ENCODE measurements around the gene LDAF1.
A peak's percentile ranks its signal among the peaks of the same experiment; 100 is the strongest.
"Not testable (repeated sequence)": the region's sequence is repeated elsewhere in the genome, so short reads cannot be mapped to it uniquely, and the experiment has no call there.

LDAF1 gene

DNA sequence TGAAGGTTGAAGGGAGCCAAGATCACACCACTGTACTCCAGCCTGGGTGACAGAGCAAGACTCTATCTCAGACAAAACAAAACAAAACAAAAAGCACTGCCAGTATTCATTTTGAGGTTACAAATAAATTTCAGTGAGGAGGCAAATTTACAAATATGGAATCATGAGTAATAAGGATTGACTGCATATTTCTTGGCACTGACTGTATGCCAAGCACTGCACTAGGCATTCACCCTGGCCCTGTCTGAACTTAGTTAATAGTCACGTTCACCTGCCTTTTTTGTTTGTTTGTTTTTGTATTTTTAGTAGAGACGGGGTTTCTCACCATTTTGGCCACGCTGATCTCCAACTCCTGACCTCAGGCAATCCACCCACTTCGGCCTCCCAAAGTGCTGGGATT lies 5.1 kb downstream of the LDAF1 start:
- DNase-seq: no peak

GRCh38 chr16:21164521-21165168 lies 6.2 kb downstream of the LDAF1 start:
- DNase-seq: no peak

DNA sequence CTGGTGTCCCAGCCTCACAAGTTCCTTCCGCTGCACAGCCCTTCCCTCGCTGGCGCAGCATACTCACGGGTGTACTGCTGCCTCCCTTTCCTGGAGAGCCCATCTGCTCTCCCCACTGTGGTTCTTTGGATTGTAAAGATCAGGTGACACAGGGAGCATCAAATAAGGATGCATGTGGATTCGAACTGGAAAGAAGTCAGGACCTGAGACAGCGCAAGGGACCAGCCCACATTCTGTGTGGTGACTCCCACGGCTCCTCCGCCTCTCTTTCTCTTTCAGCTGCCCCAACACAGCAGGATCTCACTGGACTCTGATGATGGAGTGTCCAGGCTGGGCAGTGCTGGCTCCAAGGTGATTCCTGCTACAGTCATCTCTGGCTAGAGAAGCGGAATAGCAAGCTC lies 8.1 kb downstream of the LDAF1 start:
- DNase-seq: no peak

GRCh38 chr16:21167360-21167759 lies 8.9 kb downstream of the LDAF1 start:
- DNase-seq: no peak

DNA sequence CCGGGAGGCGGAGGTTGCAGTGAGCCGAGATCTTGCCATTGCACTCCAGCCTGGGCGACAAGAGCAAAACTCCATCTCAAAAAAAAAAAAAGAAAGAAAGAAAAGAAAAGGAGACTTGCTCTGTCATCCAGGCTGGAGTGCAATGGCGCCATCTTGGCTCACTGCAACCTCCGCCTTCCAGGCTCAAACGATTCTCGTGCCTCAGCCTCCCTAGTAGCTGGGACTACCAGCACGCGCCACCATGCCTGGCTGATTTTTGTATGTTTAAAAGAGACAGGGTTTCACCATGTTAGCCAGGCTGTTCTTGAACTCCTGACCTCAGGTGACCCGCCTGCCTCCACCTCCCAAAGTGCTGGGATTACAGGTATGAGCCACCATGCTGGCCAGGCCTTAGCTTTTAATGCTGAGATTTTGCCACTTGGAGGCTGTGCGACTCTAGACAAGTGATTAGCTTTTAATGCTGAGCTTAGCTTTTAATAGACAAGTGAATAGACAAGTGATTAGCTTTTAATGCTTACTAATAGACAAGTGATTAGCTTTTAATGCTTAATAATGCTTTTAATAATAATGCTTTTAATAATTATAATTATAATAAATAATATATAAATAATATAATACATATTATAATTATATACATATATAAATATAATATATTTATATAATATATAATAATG lies 9.6 kb downstream of the LDAF1 start:
- DNase-seq: no peak

DNA sequence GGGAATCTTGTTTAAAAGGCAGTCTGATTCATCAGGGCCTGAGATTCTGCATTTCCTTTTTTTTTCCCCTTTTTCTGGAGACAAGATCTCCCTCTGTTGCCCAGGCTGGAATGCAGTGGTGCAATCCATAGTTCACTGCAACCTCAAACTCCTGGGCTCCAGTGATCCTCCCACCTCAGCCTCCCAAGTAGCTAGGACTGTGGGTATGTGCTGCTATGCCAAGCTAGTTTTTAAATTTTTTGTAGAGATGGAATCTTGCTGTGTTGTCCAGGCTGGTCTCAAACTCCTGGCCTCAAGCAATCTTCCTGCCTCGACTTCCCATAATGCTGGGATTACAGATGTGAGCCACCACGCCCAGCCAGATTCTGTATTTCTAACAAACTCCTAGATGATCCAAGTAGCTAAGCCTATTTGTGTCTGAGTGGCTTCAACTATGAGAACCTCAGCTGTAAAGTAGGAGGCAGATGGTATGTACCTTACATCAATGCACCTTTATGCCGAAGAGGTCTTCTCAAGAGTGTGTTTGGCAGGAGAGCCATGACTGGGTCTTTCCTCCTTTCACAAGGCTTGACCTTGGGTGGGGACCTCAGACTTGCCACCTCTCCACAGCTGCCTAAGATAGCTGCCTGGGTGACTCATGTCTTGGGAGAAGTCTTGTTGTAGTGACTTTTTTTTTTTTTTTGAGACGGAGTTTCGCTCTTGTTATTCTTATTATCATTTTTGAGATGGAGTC lies 10.9 kb downstream of the LDAF1 start:
- no peak for DNase-seq

- DNase-seq: not testable (repeated sequence)
Measured at GRCh38 chr16:21170116-21170515, 11.6 kb downstream of the LDAF1 start.

DNA sequence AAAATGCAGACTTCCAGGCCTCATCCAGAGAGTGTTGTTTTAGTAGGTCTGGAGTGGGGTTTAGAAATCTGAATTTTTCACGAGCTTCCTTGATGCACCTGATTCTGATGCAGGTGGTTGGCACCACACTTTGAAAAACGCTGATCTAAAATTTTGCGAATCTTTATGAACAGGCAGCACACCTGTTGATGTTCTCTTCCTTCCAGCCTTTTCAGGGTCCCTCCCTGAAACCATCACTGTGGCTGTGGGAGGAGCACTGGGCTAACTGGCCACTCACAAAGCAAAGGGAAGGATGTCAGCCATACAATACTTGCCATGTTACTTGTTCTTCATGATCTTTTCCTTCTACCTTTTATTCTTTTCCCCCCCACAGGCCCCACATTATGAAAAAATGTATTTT lies 14.2 kb downstream of the LDAF1 start:
- DNase-seq: no peak

- no peak for DNase-seq
Measured at GRCh38 chr16:21175397-21175796, 16.9 kb downstream of the LDAF1 start.

GRCh38 chr16:21179126-21179982 lies 20.9 kb downstream of the LDAF1 start:
- DNase-seq: no peak

- DNase-seq: no peak
Measured at GRCh38 chr16:21179983-21180365, 21.5 kb downstream of the LDAF1 start.

- no peak for DNase-seq
Measured at GRCh38 chr16:21183995-21184394, 25.5 kb downstream of the LDAF1 start.

- no peak for DNase-seq
Measured at GRCh38 chr16:21184834-21185233, 26.4 kb downstream of the LDAF1 start.

- DNase-seq: no peak
Measured at GRCh38 chr16:21185659-21186325, 27.3 kb downstream of the LDAF1 start.

DNA sequence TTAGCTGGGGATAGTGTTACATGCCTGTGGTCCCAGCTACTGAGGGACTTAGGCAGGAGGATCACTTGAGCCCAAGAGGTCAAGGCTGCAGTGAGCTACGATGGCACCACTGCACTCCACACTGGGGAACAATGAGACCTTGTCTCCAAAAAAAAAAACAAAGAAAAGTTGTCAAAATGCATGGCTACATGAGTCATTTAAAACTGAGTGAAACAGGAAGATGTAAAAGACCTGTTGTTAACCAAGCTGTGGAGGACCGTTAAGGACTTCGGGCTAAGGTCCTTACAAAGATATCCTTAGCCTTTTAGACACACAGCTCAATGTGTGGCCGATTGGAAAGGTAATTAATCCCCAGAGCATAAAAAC lies 27.8 kb downstream of the LDAF1 start:
- DNase-seq: no peak

- no peak for DNase-seq
Measured at GRCh38 chr16:21189311-21189710, 30.8 kb downstream of the LDAF1 start.

DNA sequence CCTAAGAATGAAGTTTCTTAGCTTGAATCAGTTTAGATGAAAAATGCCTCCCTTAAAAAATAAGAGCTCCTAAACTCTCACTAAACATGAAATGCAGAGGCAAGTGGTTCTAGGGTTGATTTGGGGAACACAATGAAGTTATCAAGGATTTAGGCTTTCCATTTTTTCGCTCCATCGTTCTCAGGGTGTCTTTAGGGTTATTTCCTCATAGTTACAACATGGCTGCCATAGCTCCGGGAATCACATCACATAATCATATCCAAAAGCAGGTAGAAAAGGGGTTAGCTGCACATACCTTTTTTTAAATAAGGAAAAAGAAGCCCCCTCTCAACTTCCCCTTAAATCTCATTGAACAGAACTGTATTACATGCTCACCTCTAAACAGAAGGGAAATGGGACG lies 31.5 kb downstream of the LDAF1 start:
- no peak for DNase-seq

- no peak for DNase-seq
Measured at GRCh38 chr16:21190599-21190998, 32.1 kb downstream of the LDAF1 start.

- no peak for DNase-seq
Measured at GRCh38 chr16:21192991-21193390, 34.5 kb downstream of the LDAF1 start.

DNA sequence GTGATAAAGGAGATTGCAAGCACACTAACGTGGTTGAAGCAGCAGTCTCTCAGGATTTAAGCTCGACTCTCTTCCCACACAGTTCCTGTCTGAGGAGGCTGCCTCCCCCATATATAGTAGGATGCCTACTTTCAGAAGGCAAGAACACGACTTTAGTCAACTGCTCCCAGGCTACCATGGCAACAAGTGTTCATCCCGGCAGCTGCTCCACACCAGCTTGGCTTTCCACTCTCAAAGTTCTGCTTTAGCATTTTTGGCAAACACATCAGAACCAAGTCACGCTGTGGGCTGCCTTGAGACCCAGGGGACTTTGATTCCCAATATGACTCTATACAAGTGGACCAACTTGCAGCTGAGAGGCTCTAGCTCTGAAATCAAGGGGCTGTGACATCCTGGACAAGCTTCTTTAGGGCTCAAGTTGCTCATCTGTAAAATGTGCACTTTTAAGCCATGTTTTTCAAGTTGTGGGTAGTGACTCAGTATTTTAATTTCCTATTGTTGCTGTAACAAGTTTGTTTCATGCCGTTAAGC lies 36.4 kb downstream of the LDAF1 start:
- no peak for DNase-seq

DNA sequence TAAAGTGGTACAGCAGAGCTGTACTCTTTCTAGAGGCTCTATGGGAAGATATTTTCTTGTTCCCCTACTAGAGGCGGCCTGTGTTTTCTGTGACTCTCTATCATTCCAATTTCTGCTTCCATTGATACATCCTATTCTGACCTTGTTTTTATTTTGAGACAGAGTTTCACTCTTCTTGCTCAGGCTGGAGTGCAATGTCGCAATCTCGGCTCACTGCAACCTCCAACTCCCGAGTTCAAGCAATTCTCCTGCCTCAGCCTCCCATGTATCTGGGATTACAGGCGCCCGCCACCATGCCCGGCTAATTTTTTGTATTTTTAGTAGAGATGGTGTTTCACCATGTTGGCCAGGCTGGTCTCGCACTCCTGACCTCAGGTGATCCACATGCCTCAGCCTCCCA lies 36.9 kb downstream of the LDAF1 start:
- not testable (repeated sequence) for DNase-seq

GRCh38 chr16:21197112-21197511 lies 38.6 kb downstream of the LDAF1 start:
- peak in 1 of 2 experiments; percentile 12 for DNase-seq
